ENCODE data around the gene SH3GL2.

GRCh38 chr9:17793713-17794622, 215.1 kb downstream of the SH3GL2 start:
- TF ChIP-seq CTCF (conservative IDR thresholded peaks at IDR 0.05; ENCODE audit: low read length) (peak; percentile 58), EZH2phosphoT487 (IDR thresholded peaks at IDR 0.05; ENCODE audit: borderline replicate concordance) (no peak)
